Adrenal gland (tissue), 5 donors: Measurements from ENCODE around the gene TUBGCP5.

ENCODE experiments used
- CTCF ChIP-seq, 6 experiments: fragments of 450-650 bp in 4 of 6; fragments of 200-600 bp in 2 of 6; sonication (generic) in 1 of 6; IDR thresholded peaks; 1 replicate in 5 of 6; 2 replicates in 1 of 6; pipeline versions ENCODE4 v1.5.1 to v1.8.0; 2016 to 2021; ENCODE audit warnings: antibody characterized with exemption in 6 of 6, mild to moderate bottlenecking in 2 of 6, moderate library complexity in 1 of 6
- POLR2A ChIP-seq, 2 donors: fragments of 450-650 bp; IDR thresholded peaks; one replicate each; pipeline ENCODE4 v1.6.1; 2017; ENCODE audit warnings: antibody characterized with exemption in 2 of 2, mild to moderate bottlenecking in 2 of 2, moderate library complexity in 1 of 2
- donor health status: DM: no; HTN: no; CAD: no.

GRCh38 chr15:23065836-23066235, 26.5 kb upstream of the TUBGCP5 start:
- no peak for TF ChIP-seq POLR2A (IDR thresholded peaks at IDR 0.05)
- TF ChIP-seq CTCF (IDR thresholded peaks at IDR 0.05) = no peak
